HG03521 (cell line): ENCODE measurements around the gene SLC16A10.
"Not testable (repeated sequence)": the region's sequence is repeated elsewhere in the genome, so short reads cannot be mapped to it uniquely, and the experiment has no call there.

Experiments
- ATAC-seq: cut with Tn5 transposase; IDR thresholded peaks from one replicate; pipeline ENCODE4 v1.9.1; 2021; ENCODE audit warnings: mild to moderate bottlenecking, moderate library complexity; ENCODE audit not compliant: unreplicated experiment

The SLC16A10 gene

DNA sequence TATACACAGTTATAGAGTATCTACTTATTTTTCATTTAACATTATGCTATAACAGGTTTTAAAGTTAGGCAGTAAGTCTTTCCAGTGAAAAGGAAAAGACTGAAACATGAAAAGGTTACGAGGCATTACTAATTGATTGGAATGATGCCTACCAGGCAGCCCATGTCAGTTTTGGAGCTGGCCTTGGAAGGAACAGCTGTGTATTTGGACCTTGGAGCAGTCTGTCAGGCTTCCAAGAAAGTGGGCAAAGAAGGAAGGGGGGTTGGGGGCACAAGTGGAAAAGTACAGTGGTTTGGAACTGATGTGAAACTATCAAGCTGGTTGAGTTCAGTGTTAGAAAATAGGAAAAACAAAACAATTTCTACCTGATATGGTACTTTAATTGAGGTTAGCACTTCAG lies 41.7 kb downstream of the SLC16A10 start:
- ATAC-seq = no peak

DNA sequence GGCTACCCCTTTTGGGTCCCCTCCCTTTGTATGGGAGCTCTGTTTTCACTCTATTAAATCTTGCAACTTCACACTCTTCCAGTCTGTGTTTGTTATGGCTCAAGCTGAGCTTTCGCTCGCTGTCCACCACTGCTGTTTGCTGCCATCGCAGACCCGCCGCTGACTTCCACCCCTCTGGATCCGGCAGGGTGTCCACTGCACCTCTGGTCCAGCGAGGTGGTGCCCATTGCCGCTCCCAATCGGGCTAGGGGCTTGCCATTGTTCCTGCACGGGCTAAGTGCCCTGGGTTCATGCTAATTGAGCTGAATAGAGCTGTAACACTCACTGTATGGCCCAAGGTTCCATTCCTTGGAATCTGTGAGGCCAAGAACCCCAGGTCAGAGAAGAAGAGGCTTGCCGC lies 43.7 kb downstream of the SLC16A10 start:
- not testable (repeated sequence) for ATAC-seq

DNA sequence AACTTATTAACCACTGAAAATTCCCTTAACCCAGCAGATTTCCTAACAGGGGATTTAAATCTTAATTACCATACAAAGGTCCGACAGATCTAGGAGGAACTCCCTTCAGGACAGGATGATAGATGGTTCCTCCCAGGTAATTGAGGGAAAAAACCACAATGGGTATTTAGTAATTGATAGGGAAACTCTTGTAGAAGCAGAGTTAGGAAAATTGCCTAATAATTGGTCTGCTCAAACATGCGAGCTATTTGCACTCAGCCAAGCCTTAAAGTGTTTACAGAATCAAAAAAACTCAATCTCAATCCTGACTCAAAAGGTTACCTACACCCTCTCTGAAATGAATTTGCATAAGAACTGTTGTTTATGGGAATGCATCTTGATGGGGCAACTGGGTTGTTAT lies 45.4 kb downstream of the SLC16A10 start:
- not testable (repeated sequence) for ATAC-seq

DNA sequence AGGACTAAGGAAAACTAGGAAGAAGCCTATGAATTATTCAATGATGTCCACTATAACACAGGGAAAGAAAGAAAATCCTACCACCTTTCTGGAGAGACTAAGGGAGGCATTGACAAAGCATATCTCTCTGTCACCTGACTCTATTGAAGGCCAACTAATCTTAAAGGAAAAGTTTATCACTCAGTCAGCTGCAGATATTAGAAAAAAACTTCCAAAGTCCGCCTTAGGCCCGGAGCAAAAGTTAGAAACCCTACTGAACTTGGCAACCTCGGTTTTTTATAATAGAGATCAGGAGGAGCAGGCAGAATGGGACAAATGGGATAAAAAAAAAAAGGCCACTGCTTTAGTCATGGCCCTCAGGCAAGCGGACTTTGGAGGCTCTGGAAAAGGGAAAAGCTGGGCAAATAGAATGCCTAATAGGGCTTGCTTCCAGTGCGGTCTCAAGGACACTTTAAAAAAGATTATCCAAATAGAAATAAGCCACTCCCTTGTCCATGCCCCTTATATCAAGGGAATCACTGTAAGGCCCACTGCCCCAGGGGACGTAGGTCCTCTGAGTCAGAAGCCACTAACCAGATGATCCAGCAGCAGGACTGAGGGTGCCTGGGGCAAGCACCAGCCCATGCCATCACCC lies 47.0 kb downstream of the SLC16A10 start:
- not testable (repeated sequence) for ATAC-seq

DNA sequence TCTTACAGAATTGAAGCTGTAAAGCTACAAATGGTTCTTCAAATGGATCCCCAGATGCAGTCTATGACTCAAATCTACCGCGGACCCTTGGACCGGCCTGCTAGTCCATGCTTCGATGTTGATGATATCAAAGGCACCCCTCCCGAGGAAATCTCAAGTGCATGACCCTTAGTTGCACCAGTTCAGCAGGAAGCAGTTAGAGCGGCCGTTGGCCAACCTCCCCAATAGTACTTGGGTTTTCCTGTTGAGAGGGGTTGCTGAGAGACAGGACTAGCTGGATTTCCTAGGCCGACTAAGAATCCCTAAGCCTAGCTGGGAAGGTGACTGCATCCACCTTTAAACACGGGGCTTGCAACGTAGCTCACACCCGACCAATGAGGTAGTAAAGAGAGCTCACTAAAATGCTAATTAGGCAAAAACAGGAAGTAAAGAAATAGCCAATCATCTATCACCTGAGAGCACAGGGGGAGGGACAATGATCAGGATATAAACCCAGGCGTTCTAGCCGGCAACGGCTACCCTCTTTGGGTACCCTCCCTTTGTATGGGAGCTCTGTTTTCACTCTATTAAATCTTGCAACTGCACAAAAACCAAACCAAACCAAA lies 50.3 kb downstream of the SLC16A10 start:
- not testable (repeated sequence) for ATAC-seq

DNA sequence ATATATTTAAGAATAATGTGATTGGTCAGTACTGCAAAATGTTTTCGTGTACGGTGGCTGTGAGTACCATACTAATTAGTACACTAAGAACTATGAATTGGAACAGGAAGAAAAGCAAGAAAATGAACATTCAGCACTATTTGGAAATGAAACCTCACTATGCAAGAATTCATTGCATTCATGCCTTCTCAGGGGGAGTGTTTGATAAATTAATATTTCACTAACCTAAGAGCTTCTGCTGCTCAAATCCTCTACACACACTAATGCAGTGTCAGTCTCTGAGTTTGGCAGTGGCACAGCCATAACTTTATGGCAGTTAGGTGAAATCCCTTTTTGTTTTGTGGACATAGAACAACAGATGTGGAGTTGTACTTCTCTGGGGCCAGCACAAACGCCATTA lies 60.1 kb downstream of the SLC16A10 start:
- ATAC-seq = no peak

DNA sequence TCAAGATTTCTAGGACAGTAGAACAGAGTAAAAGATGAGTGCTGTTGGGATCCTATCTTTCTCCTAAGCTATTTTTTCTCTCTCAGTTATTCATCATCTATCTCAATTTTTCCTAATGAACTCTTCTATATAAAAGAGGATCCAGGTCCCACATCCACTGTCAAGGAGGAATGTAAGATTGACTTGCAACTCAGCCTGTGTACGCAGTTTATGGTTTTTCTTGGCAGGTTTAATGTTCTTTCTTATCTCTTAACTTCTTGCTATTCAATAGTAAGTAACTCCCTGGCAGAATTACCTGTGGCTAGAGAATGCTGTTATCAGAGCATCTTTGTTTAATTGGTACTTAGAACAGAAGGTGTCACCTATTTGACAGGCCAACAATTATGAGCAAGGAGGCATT lies 60.8 kb downstream of the SLC16A10 start:
- ATAC-seq = no peak

DNA sequence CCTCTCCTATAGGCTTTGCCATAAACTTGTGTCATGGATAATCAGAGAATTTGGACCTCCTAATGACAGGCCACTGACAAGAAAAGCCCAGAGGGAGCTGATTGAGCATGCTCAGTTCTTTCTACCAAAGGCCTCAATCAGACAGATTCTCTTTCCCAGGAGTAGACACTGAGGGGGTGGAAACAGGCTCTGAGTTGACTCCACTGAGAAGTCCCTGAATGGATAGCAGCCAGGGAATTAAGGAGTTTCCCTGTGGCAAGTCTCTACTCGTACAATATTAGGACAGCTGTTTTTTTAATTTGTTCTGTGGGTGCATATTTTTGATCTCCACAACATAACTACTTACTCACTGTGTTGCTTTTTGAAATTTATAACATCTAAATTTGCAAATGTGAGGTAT lies 63.3 kb downstream of the SLC16A10 start:
- ATAC-seq = no peak

DNA sequence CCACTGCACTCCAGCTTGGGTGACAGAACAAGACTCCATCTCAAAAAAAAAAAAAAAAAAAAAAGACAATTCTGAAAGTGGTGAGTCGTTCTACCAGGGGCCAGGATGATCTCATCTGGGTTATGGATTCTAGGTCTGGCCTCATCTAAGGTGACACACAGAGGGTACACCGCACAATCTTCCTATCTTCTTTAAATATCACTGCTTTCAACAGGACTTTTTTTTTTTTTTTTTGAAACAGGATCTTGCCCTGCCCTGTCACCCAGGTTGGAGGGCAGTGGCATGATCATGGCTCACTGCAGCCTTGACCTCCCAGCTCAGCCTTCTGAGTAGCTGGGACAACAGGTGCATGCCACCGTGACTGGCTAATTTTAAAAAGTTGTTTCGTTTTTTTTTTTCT lies 67.7 kb downstream of the SLC16A10 start:
- no peak for ATAC-seq

DNA sequence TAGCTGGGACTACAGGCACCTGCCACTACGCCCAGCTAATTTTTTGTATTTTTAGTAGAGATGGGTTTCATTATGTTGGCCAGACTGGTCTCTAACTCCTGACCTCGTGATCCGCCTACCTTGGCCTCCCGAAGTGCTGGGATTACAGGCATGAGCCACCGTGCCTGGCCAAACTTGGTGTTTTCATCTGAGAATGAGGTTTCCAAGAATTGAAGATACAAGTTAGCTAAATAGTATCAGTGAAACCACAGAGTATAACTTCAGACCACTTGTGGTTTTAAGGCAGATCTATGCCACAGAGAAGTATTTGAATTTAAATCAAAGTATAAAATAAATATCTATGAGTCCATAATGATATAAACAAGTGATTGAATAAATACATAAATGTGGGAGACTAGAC lies 70.1 kb downstream of the SLC16A10 start:
- ATAC-seq = no peak

DNA sequence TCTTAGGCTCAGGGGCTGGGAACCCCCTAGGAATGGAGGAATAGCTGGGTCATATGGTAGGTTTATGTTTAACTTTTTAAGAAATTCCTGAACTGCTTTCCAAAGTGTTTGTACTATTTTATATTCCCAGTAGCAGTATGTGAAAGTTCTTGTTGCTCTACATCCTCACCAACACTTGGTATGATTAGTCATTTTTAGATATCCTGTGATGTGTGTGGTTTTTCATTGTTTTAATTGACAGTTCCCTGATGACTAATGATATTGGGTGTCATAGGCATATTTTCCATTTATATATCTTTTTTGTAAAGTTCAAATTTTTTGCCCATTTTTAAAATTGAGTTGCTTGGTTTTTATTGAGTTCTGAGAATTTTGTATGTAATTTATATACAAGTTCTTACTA lies 72.3 kb downstream of the SLC16A10 start:
- ATAC-seq = no peak

DNA sequence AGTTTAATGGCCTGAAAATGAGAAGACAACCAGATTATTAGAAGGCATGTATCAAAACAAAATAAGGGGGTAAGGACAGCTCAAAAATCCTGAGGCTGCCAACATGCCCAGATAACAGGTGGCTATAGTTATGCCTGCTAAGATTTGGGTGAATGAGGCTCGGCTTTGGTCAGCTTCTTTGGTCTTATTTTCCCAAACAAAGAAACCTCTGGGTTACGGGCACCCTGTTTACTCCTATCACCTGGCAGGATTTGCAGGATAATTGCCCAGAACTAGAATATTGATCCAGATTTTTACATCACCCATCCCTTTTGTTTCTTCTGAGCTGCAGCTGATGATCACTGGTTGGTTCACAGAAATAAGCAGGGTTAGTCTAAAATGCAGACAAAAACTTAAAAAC lies 74.3 kb downstream of the SLC16A10 start:
- ATAC-seq = no peak

DNA sequence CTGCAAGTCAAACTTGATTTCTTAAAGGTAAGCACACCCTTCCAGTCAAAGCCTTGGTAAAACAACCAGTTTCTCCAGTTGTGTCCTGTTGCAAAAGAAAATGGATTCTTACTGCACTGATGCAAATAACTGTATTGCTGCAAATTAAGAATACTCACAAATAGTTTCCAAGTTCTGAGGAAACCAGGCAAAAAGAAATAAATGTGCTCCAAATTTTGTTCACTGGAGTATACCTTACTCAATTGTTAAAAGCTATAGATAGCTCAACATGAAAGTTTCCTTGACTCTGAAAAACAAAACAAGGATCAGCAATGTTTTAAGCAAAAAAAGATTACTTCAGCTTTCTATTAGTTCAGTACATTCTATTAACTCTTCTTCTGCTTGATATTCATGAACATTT lies 75.2 kb downstream of the SLC16A10 start:
- ATAC-seq = no peak

DNA sequence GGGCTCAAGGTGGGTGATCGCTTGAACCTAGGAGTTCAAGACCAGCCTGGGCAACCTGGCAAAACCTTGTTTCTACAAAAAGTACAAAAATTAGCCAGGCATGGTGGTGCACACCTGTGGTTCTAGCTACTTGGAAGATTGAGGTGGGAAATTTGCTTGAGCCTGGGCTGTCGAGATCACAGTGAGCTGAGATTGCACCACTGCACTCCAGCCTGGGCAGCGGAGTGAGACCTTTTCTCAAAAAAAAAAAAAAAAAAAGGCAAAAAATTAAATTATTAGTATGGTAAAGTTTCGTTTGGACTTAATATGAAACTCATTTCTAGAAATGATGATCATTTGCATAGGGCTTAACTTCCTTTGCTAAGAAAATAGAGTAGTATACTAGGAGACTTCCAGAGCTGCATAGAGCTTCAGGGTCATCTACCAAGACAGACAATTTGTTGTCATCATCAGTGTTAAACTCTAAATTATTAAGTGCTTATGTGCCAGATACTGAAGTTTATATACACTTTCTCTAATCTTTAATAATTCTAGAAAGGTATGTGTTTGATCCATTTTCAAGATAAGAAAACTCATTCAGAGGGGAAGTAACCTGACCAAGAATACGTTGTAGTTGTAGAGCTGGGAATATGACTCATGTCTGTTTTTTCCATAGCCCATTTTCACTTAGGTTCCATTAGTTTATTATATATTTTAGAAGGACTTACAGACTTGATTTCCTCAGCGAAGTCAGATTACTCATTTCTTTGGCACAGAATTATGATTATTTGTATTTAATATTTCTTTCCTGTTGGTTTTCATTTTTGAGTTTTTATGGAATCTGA lies 84.5 kb downstream of the SLC16A10 start:
- ATAC-seq = no peak

DNA sequence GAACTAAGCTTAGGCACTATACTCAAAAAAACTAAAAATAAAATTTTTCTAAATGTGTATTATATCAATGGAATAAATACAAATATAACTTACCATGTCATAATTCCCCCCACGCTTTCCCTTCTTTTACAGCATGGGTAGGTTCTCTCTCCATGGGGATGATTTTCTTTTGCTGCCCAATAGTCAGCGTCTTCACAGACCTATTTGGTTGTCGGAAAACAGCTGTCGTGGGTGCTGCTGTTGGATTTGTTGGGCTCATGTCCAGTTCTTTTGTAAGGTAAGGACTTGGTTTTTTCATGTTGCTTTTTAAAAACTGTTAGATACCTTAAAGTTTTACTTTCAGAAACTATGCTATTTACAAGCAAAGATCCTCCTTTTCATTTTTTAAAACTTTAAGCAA lies 85.3 kb downstream of the SLC16A10 start:
- ATAC-seq = no peak

DNA sequence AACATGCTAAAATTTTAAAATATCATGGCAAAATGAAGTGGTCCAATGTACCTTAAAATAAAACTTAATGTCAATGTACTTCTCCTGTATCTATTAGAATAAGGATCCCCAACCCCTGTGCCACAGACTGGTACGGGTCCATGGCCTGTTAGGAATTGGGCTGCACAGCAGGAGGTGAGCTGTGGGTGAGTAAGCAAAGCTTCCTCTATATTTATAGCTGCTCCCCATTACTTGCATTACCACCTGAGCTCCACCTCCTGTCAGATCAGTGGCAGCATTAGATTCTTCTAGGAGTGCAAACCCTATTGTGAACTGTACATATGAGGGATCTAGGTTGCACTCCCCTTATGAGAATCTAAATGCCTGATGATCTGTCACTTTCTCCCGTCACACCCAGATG lies 86.0 kb downstream of the SLC16A10 start:
- no peak for ATAC-seq

DNA sequence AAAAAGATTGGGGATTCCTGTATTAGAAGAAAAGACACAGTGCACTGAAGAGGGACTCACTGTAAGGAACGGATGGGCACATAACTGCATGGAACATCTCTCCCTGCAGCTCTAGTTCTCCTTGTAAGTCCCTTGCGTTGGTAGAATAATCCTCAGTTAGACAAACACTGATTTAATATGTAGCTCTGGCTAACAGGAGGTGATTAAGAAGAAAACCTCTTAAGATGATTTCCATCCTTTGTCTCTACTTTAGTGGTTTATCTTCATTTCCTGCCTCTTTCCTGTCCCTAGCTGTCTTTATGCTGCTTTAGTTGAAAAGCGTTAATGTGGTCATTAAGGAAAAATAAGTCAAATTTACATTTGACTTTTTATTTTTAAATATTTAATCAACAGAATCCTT lies 86.6 kb downstream of the SLC16A10 start:
- ATAC-seq = no peak

DNA sequence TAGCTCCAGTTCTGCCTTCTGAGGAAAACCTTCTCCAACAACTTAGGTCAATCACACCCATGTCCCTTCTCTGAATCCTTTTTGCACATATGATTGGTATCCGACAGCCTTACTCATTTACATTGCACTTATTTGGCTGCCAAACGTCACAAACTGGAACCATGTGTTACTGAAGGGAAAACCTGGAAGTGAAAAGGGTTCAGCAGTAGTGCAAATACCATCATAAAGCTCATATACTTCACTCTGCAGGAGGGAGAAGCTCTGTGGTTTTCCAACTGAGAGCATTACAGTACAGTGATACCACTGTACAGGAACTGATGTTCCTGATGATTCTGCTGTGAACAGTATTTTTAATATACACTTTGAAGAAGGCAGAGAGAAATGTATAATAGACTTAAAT lies 87.8 kb downstream of the SLC16A10 start:
- no peak for ATAC-seq

DNA sequence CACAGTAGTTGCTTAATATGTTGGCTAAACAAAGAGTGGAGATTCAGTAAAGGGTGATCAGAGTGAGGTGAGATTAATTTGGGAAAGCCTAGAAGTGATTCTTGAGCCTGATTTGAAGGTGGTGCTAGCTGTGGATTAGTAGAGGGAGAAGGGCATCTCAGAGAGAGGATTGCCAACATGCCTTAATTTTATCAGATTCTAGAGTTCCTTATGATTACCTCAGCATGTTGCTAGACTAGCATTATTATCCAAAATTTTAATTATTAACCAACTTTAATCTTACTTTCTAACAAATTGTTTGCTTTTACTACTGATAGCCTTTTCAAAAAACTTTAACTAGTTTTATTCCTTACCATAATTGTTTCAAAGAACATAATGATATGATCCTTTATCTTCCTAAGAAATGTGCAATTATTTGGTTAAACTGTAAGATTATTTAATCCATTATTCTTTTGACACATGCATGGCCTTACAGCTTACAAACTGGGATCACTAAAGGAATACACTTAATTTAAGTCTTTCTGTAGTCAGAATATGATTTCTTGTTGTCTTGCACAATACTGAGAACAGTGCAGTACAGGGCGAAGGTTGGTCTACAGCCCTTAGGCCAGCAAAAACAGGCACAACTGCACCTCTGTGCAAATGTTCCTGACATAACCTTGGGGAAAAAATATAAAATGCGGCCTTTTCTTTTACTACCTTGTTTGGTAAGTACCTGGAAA lies 88.9 kb downstream of the SLC16A10 start:
- ATAC-seq = no peak

DNA sequence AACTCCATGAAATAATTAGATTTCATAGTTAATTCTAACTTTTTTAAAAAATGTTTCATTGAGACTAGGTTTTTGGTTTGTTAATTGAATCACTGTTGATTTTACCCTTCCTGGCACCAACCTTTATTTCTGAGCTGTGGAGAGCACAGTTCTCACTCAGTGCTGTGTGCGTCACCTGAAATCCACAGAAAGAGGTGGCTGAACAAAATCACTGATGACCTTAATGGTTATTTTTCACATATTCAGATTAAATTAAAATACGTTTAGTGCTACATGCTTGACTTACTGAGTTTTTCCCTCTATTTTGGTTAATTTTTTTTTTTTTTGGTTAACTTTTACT lies 89.4 kb downstream of the SLC16A10 start:
- no peak for ATAC-seq

DNA sequence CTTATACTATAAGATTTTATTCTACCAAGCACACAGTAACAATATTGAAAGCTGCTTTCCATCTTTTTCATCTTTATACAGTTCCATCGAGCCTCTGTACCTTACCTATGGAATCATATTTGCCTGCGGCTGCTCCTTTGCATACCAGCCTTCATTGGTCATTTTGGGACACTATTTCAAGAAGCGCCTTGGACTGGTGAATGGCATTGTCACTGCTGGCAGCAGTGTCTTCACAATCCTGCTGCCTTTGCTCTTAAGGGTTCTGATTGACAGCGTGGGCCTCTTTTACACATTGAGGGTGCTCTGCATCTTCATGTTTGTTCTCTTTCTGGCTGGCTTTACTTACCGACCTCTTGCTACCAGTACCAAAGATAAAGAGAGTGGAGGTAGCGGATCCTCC lies 89.8 kb downstream of the SLC16A10 start:
- ATAC-seq = no peak
